Pancreas (tissue), 10 donors: Measurements from ENCODE around the gene LRRC3B. TPM values are rescaled to one million over a fixed set of nuclear protein-coding genes. Genes with fewer than 3 reads are reported as not detected.

Source experiments
- ATAC-seq, 4 donors: fragments of 200-7000 bp; cut with Tn5 transposase; one replicate each; pipeline versions ENCODE4 v1.8.0 to v1.9.1; 2020; ENCODE audit warnings: mild to moderate bottlenecking in 4 of 4, moderate library complexity in 4 of 4
- DNase-seq, 6 donors: peaks; one replicate each; pipeline ENCODE4 v3.0.0-alpha.2; 2020
- FAIRE-seq: peaks from 2 replicates; lab custom pipeline; 2012; peaks lifted over from hg19 to GRCh38; lab: Jason Lieb, UNC
- H3K27ac ChIP-seq, 4 donors: fragments of 200-600 bp; sonication (generic); 1 replicate in 3 of 4; 2 replicates in 1 of 4; pipeline versions ENCODE4 v1.5.0 to v1.8.0; 2020
- H3K27me3 ChIP-seq, 4 donors: fragments of 200-600 bp; one replicate each; pipeline ENCODE4 v1.8.0; 2021
- H3K36me3 ChIP-seq, 3 donors: fragments of 200-600 bp; sonication (generic) in 1 of 3; one replicate each; pipeline versions ENCODE4 v1.5.0 to v1.8.0; 2020 to 2021
- H3K4me1 ChIP-seq, 3 donors: fragments of 200-600 bp; one replicate each; pipeline ENCODE4 v1.8.0; 2021
- H3K4me3 ChIP-seq, 4 donors: fragments of 200-600 bp; sonication (generic) in 2 of 4; one replicate each; pipeline versions ENCODE4 v1.5.0 to v1.8.0; 2020 to 2021
- H3K9me3 ChIP-seq, 4 donors: fragments of 200-600 bp; one replicate each; pipeline ENCODE4 v1.8.0; 2021
- CTCF ChIP-seq, 4 donors: fragments of 200-600 bp; sonication (generic) in 3 of 4; IDR thresholded peaks; one replicate each; pipeline versions ENCODE4 v1.5.0 to v1.8.0; 2021; ENCODE audit warnings: antibody characterized with exemption in 4 of 4
- WGBS, 2 donors: extraction: QIAGEN DNeasy Blood & Tissue Kit; methylation state at CpG; one replicate each; pipeline ENCODE4 v1.1.7; 2013; 5-methylcytosine and 5-hydroxymethylcytosine counted together
- intact Hi-C, 3 donors: fragments of 100-400 bp; cut with DNase I; formaldehyde crosslinking; loops; one replicate each; pipeline versions ENCODE4 v1.11.1 to v1.14.2; 2022
- polyA plus RNA-seq, 2 donors: library from polyadenylated mRNA; stranded (reverse); fragments of 200-250 nt; gene quantifications; one replicate each; pipeline ENCODE4 v1.2.3, GENCODE V29; 2013
- total RNA-seq, 6 donors: library from RNA; stranded (reverse); fragmentation: NEBNext Ultra II Directional in 4 of 6; extraction: Animal tissue kit (Norgen Biotek cat#: 25700) in 4 of 6; gene quantifications; one replicate each; pipeline versions ENCODE4 v1.2.1 to v1.2.4, GENCODE V29; 2021 to 2023
- donor health status: healthy with polysubstance abuse.
- donor health status: DM: no; HTN: no; CAD: no; lungs with moderate emphysema.
- donor health status: DM: no; HTN: no; CAD: no.
- donor health status: control.
- donor health status: control.
- donor health status: Bipolar disorder and iron deficiency.
- donor health status: DM: yes; HTN: yes; CAD: no.
- donor health status: DM: no; HTN: no; CAD: no.
- donor health status: DM: no; HTN: no; CAD: no.
- donor health status: DM: yes; HTN: yes; CAD: no.

LRRC3B gene
- total and polyA plus RNA-seq, 8 donors, result 0.09 TPM; not detected in 7

- FAIRE-seq (no peak), ATAC-seq (no peak), DNase-seq (no peak)
- Histone ChIP-seq H3K4me1 (no peaks in the 10 kb centered on the region), H3K9me3 (no peaks in the 10 kb centered on the region), H3K27me3 (no peaks in the 10 kb centered on the region), H3K27ac (no peak overlapping the region), H3K4me3 (no peak overlapping the region), H3K36me3 (no peaks in the 10 kb centered on the region)
- no peak for TF ChIP-seq CTCF (IDR thresholded peaks at IDR 0.05)
- intact Hi-C loops, result no loop called here
- WGBS, 2 donors, result 86 to 95% methylated on average over 1 of the region's 1 CpG
These were observed 109.3 kb downstream of the LRRC3B start for GRCh38 chr3:26731843-26732242.

GRCh38 chr3:26750263-26750662, 127.7 kb downstream of the LRRC3B start:
- ATAC-seq, result no peak
- no peak for FAIRE-seq
- no peak for TF ChIP-seq CTCF (IDR thresholded peaks at IDR 0.05)
- Histone ChIP-seq H3K27me3 (no peaks in the 10 kb centered on the region), H3K4me1 (no peaks in the 10 kb centered on the region), H3K36me3 (no peaks in the 10 kb centered on the region), H3K27ac (no peak overlapping the region), H3K4me3 (no peak overlapping the region), H3K9me3 (no peaks in the 10 kb centered on the region)
- DNase-seq, result no peak
- intact Hi-C loops, result no loop called here
- WGBS, 2 donors, result 76 to 89% methylated on average over 2 of the region's 2 CpGs

- no peaks in the 10 kb centered on the region for H3K27me3 ChIP-seq
- no peaks in the 10 kb centered on the region for H3K9me3 ChIP-seq
- DNase-seq (no peak), FAIRE-seq (no peak), ATAC-seq (no peak)
- H3K36me3 ChIP-seq, result no peaks in the 10 kb centered on the region
- TF ChIP-seq CTCF (IDR thresholded peaks at IDR 0.05), result no peak
- H3K4me1 ChIP-seq, result no peaks in the 10 kb centered on the region
- intact Hi-C loops, result no loop called here
- H3K27ac ChIP-seq, result no peak overlapping the region
- no peak overlapping the region for H3K4me3 ChIP-seq
- 82 to 85% methylated on average over 2 of the region's 2 CpGs for WGBS, 2 donors
These were observed 129.9 kb downstream of the LRRC3B start for GRCh38 chr3:26752466-26752865.

- H3K36me3 ChIP-seq, result no peaks in the 10 kb centered on the region
- no peaks in the 10 kb centered on the region for H3K9me3 ChIP-seq
- no peaks in the 10 kb centered on the region for H3K4me1 ChIP-seq
- ATAC-seq, result no peak
- DNase-seq, result no peak
- no peak for TF ChIP-seq CTCF (IDR thresholded peaks at IDR 0.05)
- H3K4me3 ChIP-seq, result no peak overlapping the region
- intact Hi-C loops, result no loop called here
- H3K27me3 ChIP-seq, result no peaks in the 10 kb centered on the region
- H3K27ac ChIP-seq, result no peak overlapping the region
- FAIRE-seq, result no peak
These were observed 130.5 kb downstream of the LRRC3B start for GRCh38 chr3:26753095-26753494.

GRCh38 chr3:26757978-26758377, 135.4 kb downstream of the LRRC3B start:
- no peak overlapping the region for H3K4me3 ChIP-seq
- ATAC-seq (no peak), FAIRE-seq (no peak), DNase-seq (no peak)
- no peaks in the 10 kb centered on the region for H3K36me3 ChIP-seq
- H3K27me3 ChIP-seq, result no peaks in the 10 kb centered on the region
- H3K4me1 ChIP-seq, result no peaks in the 10 kb centered on the region
- no peak for TF ChIP-seq CTCF (IDR thresholded peaks at IDR 0.05)
- no peaks in the 10 kb centered on the region for H3K9me3 ChIP-seq
- intact Hi-C loops, result no loop called here
- no peak overlapping the region for H3K27ac ChIP-seq
